Neural cell (in vitro differentiated cells): Measurements from ENCODE around the gene MAPK7.

Experiments used
- CTCF ChIP-seq: fragments of 450-650 bp; IDR thresholded peaks from 2 replicates; pipeline ENCODE4 v1.5.1; 2014; ENCODE audit warnings: antibody characterized with exemption, mild to moderate bottlenecking, moderate library complexity; ENCODE audit not compliant: poor library complexity, severe bottlenecking
- TAF1 ChIP-seq: IDR thresholded peaks from 2 replicates; pipeline ENCODE4 v1.6.1; 2012; ENCODE audit warnings: low read depth

GRCh38 chr17:19413761-19414160 is 35.5 kb downstream of the MAPK7 start:
- TF ChIP-seq CTCF (no peak), TAF1 (no peak)
